Smooth muscle cell (in vitro differentiated cells): ENCODE measurements around the gene TEP1. TPM values are rescaled to one million over a fixed set of nuclear protein-coding genes. Genes with fewer than 3 reads are reported as not detected.

ENCODE experiments used
- DNase-seq: peaks from one replicate; lab custom pipeline; 2025; ENCODE audit not compliant: unreplicated experiment; lab: John Stamatoyannopoulos, UW
- H2AFZ ChIP-seq: fragments of 200-600 bp; sonication (generic); 2 replicates; pipeline ENCODE4 v1.6.0; 2016; ENCODE audit warnings: antibody characterized with exemption, low read depth, mild to moderate bottlenecking
- H3F3A ChIP-seq: fragments of 200-600 bp; sonication (generic); 2 replicates; pipeline ENCODE4 v1.6.0; 2017; ENCODE audit warnings: antibody characterized with exemption, low read depth
- H3K27ac ChIP-seq: fragments of 200-600 bp; sonication (generic); 2 replicates; pipeline ENCODE4 v1.5.1; 2016; ENCODE audit warnings: low read depth, mild to moderate bottlenecking
- H3K27me3 ChIP-seq: fragments of 200-600 bp; sonication (generic); 2 replicates; pipeline ENCODE4 v1.6.1; 2016; ENCODE audit warnings: low read depth, mild to moderate bottlenecking
- H3K36me3 ChIP-seq: fragments of 200-600 bp; sonication (generic); 2 replicates; pipeline ENCODE4 v1.5.1; 2016; ENCODE audit warnings: low read depth
- H3K4me1 ChIP-seq: fragments of 200-600 bp; sonication (generic); 2 replicates; pipeline ENCODE4 v1.5.1; 2016; ENCODE audit warnings: low read depth
- H3K4me2 ChIP-seq: fragments of 200-600 bp; sonication (generic); 2 replicates; pipeline ENCODE4 v1.6.0; 2016; ENCODE audit warnings: mild to moderate bottlenecking
- H3K4me3 ChIP-seq: fragments of 200-600 bp; sonication (generic); 2 replicates; pipeline ENCODE4 v1.5.1; 2016; ENCODE audit warnings: mild to moderate bottlenecking
- H3K79me2 ChIP-seq: fragments of 200-600 bp; sonication (generic); 2 replicates; pipeline ENCODE4 v1.6.0; 2016; ENCODE audit warnings: low read depth, mild to moderate bottlenecking
- H3K9ac ChIP-seq: fragments of 200-600 bp; sonication (generic); 2 replicates; pipeline ENCODE4 v1.6.0; 2016; ENCODE audit warnings: low read depth
- H3K9me3 ChIP-seq: fragments of 200-600 bp; sonication (generic); replicated peaks from 2 replicates; pipeline ENCODE4 v1.5.1; 2016; ENCODE audit warnings: low read depth
- H4K20me1 ChIP-seq: fragments of 200-600 bp; sonication (generic); 2 replicates; pipeline ENCODE4 v1.6.0; 2016; ENCODE audit warnings: low read depth
- CTCF ChIP-seq: fragments of 200-600 bp; sonication (generic); IDR thresholded peaks from 2 replicates; pipeline ENCODE4 v1.5.1; 2017; ENCODE audit warnings: borderline replicate concordance, mild to moderate bottlenecking, antibody characterized with exemption; ENCODE audit not compliant: insufficient read depth, poor library complexity, severe bottlenecking
- WGBS: methylation state at CpG from one replicate; pipeline ENCODE4 v1.1.7; 2016; ENCODE audit warnings: low lambda C conversion rate; 5-methylcytosine and 5-hydroxymethylcytosine counted together
- polyA plus RNA-seq: library from polyadenylated mRNA; unstranded; fragments of >200 nt; fragmentation: Nextera tagmentation; extraction: Ambion mirVana; gene quantifications from 2 replicates; pipeline ENCODE4 v1.2.1, GENCODE V29; 2016
- total RNA-seq: library from RNA; depleted of rRNA; stranded (reverse); fragments of >200 nt; gene quantifications from 2 replicates; pipeline ENCODE4 v1.2.3, GENCODE V29; 2014

The TEP1 gene
- total and polyA plus RNA-seq, 2 experiments from 2014 or later, result 4.0 to 10.3 TPM

DNA sequence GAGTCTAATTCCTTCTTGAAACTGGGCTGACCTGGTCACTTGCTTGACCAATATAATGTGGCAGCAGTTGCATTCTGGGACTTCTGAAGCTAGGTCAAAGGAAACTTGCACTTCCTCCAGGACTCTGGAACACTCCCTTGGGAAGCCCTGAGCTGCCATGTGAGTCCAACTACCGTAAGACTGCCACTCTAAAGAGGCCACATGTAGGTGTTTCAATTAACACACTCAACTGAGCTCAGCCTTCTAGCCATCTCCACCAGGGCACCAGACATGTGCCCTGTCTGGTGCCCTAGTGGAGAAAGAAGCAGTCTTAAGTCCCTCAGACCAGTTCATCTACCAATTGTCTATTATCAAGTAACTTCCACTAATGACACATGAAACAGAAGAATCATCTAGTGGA lies 6.1 kb upstream of the TEP1 start:
- no peak for DNase-seq
- Histone ChIP-seq H3K4me1 (no peaks in the 10 kb centered on the region), H3F3A (no peaks in the 10 kb centered on the region), H3K9me3 (no peaks in the 10 kb centered on the region), H3K9ac (no peak overlapping the region), H2AFZ (no peak overlapping the region), H3K27me3 (no peaks in the 10 kb centered on the region), H3K27ac (no peak overlapping the region), H3K4me2 (no peak overlapping the region), H3K4me3 (no peak overlapping the region), H4K20me1 (no peaks in the 10 kb centered on the region), H3K36me3 (no peaks in the 10 kb centered on the region), H3K79me2 (no peaks in the 10 kb centered on the region)
- WGBS, result 100% methylated on average over 1 of the region's 1 CpG
- no peak for TF ChIP-seq CTCF

GRCh38 chr14:20418501-20418909 lies 5.2 kb upstream of the TEP1 start:
- Histone ChIP-seq H3K9me3 (no peaks in the 10 kb centered on the region), H3K9ac (no peak overlapping the region), H3K27me3 (no peaks in the 10 kb centered on the region), H2AFZ (no peak overlapping the region), H3K4me1 (no peaks in the 10 kb centered on the region), H3K36me3 (no peaks in the 10 kb centered on the region), H4K20me1 (no peaks in the 10 kb centered on the region), H3F3A (no peaks in the 10 kb centered on the region), H3K4me2 (no peak overlapping the region), H3K4me3 (no peak overlapping the region), H3K79me2 (no peaks in the 10 kb centered on the region), H3K27ac (no peak overlapping the region)
- no peak for TF ChIP-seq CTCF
- no peak for DNase-seq
- WGBS, result 88% methylated on average over 2 of the region's 2 CpGs

DNA sequence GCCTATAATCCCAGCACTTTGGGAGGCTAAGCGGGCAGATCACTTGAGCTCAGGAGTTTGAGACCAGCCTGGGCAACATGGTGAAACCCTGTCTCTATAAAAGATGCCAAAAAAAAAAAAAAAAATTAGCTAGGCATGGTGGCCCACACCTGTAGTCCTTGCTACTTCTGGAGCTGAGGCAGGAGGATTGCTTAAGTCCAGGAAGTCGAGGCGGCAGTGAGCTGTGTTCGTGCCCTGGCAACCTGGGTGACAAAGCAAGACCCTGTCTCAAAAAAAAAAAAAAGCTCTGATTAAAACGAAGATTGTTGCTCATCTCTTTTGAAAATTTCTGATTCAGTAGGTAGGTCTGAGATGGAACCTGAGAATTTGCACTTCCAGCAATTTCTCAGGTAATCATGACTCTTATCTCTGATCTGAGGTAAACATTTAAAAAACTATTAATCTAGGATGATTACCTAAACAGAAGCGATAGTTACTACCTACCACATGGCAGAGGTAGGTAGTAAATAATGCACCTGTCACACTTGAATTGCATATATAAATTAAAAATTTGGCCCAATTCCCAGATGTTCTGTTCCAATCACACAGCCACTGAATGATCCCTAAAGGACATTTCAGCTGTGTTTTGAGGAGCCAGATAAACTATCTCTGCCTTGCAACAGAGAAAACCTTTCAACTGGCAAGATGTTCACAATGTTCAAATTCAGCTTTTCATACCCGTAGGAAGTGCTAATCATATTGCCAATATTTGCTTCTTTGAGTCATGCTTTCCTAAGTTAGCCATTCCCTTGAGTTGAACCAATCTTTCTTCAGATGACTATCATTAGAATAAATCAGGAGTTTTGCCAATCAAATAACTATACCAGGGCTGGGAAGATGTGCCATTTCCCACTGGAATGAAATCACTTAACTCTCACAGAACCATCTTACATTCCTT lies 4.2 kb upstream of the TEP1 start:
- Histone ChIP-seq H3K4me2 (no peak overlapping the region), H2AFZ (no peak overlapping the region), H3K36me3 (no peaks in the 10 kb centered on the region), H3K4me3 (no peak overlapping the region), H3K79me2 (no peaks in the 10 kb centered on the region), H3K9ac (no peak overlapping the region), H3K27ac (no peak overlapping the region), H3K9me3 (no peaks in the 10 kb centered on the region), H3K4me1 (no peaks in the 10 kb centered on the region), H3K27me3 (no peaks in the 10 kb centered on the region), H4K20me1 (no peaks in the 10 kb centered on the region), H3F3A (no peaks in the 10 kb centered on the region)
- TF ChIP-seq CTCF, result no peak
- 75% methylated on average over 7 of the region's 7 CpGs for WGBS
- no peak for DNase-seq

DNA sequence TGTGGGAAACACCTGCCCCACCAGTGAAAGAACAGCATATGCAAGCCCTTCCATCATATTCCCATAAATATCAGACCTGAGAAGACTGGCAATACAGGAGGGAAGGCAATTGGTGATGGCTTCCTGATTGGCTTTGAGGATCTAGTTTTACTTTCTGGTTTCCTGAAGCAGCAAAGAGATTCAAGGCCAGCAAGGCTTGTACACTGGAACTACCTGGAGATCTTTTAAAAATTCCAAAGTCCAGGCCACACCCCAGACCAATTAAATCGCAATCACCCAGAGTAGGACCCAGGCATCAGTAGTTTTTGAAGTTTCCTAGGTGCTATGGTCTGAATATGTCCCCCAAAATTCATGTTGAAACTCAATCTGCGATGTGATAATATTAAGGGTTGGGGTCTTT lies 2.9 kb upstream of the TEP1 start:
- no peak for DNase-seq
- H3K9ac ChIP-seq, result no peak overlapping the region
- H3K27ac ChIP-seq, result no peak overlapping the region
- no peak overlapping the region for H3K4me2 ChIP-seq
- peaks cover 11% of the 10 kb centered on the region for H3K79me2 ChIP-seq
- no peak overlapping the region for H3K4me3 ChIP-seq
- H4K20me1 ChIP-seq, result no peaks in the 10 kb centered on the region
- WGBS, result 93% methylated on average over 2 of the region's 2 CpGs
- peak overlapping the region; percentile 70 for H2AFZ ChIP-seq
- H3K27me3 ChIP-seq, result no peaks in the 10 kb centered on the region
- H3F3A ChIP-seq, result no peaks in the 10 kb centered on the region
- no peak for TF ChIP-seq CTCF
- H3K36me3 ChIP-seq, result no peaks in the 10 kb centered on the region
- no peaks in the 10 kb centered on the region for H3K9me3 ChIP-seq
- peaks cover 5% of the 10 kb centered on the region for H3K4me1 ChIP-seq
